ENCODE results near the gene BPIFB1.

The BPIFB1 gene

DNA sequence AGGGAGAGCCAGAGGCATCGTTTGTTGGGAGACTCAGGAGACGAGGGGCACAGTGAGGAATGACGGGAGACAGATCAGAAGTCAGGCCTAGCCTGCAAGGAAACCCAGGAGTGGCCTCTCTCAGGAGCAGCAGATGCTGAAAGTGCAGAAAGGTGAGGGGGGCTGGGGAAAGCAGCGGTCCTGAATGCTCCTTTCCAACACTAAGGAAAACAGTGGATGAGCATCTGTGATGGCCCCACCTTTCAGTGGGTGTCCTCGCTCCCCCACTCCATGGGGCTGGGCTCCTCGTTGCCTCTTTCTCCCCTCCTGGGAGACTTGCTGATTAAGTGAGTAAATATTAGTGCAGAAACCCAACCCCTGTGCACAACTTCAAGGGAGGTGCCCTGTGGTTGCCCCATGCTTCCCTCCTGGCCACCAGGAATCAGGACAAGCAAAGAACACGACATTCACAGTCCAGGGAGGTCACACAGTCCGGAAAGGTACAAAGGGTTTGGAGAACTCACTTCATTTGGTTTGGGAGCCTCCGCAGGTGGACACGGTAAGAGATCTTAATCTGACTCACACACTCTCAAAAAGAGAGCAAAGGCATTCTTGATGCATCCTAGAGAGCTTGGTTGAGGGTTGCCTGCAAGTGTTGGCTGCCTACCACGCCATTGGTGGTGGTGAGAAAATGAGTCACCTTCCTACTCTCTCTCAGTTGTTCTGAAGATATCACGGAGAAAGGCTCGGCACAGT is 9.7 kb upstream of the BPIFB1 start:
- no peak for DNase-seq

DNA sequence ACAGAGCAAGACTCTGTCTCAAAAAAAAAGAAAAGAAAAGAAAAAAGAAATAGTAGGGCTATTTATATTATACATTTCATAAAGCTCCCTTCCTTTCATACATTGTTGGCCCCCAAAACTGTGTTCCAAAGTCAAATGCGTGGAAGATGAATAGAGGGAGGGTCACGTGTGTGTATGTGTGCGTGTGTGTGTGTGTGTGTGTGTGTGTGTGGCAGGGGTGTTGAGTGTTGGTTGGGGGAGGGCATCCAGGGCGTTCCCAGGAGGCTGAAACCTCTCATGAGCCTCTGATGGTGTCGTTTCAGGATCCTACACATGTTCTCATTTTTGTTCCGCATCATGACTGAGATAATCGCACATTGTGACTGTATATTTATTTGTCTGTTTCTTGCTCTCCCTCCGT is 7.8 kb upstream of the BPIFB1 start:
- DNase-seq, result no peak

DNA sequence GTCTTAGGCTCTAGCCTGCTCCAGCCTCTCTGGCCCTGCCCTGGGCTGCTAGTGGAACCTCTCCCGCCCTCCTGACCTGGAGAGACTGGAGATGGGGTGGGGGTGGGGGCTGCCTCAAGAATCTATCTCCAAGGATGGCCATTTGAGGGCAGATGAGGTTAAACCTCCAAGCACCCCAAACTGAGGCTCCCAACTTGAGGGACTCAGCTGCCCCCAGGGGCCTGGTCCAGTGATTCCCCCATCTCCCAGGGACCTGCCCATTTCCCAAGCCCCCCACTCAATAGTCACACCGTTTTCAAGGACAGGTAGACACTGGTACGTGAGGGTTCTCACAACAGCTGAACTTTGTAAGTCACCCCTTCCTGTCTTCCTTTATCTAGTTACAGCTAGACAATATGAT is 7.1 kb upstream of the BPIFB1 start:
- DNase-seq, result no peak

DNA sequence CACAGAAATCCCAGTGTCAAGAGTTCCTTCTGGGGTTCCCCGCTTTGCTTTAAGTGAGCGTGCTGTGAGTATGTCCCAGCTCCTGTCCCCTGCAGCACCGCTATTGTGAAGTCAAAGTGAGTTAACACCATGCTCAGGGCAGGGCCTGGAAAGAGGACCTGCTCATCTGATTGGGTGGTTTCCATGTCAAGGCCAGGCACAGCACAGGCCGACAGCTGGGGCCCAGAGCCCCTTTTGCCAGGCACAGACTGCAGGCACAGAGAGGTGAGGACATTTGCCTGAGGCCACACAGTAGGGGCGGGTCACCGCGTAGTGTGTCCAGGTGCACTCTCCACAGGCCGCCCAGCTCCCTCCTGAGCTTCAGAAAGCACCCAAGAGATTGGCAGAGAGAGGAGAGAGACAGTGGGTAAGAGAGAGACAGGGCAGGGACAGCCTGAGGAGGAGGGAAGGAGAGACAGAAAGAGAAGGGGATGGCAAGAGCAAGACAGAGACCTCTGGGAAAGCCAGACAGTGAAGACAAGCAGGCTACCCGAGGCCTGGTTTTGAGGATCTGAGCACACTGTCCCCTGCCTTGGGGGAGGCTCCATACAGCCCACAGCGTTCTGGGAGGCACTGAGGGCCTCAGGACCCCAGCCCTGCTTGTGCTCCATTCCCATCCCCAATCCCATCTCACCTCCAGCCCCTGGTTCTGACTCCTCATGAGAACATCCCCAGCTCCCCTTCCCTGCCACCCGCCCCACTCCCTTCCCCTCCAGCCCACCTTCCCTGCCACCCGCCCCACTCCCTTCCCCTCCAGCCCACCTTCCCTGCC is 6.5 kb upstream of the BPIFB1 start:
- DNase-seq, result no peak

DNA sequence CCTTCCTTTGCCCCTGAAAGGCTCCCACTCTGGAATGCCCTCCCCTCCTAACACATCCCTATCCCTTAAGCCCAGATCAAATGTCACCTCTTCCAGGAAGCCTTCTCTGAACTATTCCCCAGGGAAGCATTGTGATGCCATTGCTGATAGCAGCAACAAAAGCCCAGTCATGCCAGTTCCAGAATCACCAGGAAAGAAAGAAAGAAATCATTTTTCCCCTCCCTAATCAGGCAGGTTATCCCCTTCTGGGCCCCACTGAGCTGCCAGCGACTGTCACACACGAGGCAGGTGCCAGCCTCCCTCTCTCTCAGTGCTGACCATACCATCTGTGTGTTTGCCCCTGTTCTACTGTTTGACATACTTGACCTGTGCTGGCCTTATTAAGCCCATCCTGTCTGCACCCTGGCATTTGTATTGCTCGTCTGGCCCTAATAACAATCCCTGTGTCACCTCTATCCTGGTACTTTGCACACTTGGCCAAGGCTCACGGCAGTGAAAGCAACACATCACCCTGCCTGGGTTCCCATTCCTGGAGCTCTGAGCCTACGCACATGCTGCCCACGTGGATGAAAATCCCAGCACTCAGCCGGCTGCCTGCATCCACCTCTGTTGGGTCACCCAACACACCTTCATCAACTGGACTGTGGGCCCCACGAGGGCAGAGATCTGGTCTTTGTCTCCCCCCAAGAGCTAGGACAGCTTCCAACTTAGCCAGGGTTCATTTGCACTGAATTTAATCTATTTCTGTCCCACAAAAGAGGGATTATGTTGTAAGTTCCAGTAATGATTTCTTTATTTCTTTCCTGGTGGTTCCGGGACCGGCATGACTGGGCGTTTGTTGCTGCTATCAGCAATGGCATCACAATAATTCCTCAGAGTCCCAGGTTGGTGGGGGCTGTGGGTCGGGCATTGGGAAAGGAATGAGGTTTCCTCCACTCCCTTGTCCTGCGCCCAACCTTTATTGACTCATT is 5.3 kb upstream of the BPIFB1 start:
- no peak for DNase-seq

DNA sequence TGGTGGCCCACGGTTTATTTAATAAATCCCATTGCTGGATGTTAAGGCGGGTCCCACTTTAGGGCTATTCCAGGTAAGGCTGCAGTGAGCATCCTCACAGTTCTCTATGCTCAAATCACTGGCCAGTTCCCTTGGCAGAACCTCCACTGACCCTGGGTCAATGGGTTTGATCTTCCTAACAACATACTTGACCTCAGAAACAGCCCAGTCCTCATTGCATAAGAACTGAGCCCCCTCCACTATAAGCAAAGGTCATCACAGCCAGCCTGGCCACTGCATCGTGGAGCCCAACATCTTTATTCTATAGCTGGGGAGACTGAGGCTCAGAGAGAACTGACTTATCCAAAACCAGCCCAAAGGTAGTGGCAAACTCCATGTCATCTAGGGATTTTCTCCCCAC is 4.3 kb upstream of the BPIFB1 start:
- no peak for DNase-seq

DNA sequence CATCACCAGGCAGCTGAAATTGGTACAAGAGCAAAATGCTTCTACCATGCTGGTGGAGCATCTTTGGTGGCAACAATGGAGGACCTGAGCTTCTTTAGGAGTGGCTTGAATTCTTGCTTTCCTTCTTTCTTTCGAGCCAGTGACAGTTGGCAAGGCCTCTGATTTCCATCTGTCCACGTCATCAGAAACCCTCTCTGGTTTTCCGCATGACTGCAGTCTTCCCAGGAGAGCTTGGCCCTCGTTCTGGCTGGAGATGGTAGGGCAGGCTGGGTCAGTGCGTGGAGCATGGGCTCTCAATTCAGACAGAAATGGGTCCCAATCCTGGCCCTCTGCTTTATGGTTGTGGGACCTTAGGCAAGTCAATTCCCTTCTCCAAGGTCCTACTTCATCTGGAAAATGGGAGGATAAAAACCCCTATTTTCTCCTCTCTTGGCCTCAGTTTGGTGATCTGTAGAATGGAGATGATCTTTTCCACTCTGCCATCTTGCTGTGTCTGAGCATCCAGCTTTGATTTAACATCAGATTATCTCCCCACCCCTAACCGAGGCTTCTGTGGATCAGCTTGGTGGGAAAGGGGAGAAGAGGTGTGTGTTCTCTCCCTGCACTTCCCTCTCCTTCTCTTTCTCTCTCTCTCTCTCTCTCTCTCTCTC is 3.6 kb upstream of the BPIFB1 start:
- peak; percentile 28 for DNase-seq

DNA sequence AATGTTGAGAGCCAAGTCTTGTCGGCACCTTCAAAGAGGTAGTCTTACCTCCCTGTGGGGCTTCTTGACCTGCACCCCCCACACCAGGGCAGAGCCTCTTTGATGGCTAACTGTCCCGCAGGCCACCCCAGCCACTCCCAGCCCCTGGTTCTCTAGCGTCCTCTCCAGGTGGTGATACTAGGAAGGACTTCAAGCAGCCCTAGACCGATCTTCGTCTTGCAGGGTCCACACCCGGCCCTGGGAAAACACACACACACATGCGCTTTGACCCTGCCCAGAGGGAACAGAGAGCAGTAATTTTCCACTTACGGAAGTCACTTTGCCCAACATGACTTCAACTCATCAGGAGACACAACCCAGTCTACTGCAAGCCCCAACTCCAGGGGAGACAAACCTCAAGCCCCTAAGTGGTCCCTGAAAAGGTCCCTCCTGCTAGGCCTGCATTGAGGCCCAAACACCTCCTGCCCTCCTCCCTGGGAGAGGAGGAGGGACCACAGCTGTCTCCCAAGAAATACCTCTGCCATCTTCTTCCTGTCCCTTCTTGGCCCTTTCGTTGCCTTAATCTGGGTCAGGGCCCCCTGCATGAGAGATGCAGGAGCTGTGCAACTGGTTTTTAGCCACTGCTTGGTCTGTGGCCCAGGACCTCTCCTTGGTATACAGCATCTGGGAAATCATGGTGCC is 2.9 kb upstream of the BPIFB1 start:
- DNase-seq, result no peak

DNA sequence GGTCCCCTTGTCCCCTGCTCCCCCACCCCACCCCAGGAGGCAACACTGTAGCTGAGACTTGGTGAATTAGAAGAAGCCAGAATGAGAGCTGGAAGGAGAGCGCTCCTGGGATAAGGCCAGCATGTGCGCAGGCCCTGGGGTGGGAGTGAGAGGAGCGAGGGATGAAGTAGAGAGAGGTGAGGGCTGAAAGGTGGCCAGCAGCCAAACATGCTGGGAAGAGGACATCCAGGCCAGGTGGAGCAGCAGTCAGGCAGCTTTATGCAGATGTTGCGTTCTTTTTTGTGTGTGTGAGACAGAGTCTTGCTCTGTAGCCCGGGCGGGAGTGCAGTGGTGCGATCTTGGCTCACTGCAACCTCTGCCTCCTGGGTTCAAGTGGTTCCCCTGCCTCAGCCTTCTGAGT is 2.2 kb upstream of the BPIFB1 start:
- DNase-seq, result no peak

DNA sequence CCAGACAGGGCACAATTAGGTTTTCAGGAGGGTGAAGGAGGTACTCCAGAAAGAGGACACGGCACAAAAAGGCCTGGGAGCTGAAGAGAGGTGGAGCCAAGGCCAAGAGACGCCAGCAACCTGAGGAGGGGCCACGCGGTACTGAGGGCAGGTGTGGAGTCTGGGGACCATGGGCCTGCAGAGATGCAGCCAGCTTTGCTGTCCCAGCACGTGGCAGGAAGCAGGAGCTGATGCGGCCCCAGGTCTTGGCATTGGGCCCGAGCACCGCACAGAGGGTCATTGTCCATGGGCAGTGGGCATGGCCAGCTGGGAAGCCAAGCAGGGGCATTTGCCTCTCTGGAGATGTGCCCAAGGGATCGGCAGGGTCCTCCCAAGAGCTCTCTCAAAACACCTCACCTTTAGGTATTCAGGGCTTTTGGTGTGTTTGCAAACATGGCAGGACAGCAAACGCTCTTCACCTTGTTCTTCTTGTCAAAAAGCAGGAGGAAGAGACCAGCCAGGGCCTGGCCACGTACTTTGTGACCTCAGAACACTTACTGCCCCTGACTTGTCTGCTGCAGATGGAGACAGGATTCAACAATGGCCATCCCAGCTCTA is 1.4 kb upstream of the BPIFB1 start:
- DNase-seq, result no peak

DNA sequence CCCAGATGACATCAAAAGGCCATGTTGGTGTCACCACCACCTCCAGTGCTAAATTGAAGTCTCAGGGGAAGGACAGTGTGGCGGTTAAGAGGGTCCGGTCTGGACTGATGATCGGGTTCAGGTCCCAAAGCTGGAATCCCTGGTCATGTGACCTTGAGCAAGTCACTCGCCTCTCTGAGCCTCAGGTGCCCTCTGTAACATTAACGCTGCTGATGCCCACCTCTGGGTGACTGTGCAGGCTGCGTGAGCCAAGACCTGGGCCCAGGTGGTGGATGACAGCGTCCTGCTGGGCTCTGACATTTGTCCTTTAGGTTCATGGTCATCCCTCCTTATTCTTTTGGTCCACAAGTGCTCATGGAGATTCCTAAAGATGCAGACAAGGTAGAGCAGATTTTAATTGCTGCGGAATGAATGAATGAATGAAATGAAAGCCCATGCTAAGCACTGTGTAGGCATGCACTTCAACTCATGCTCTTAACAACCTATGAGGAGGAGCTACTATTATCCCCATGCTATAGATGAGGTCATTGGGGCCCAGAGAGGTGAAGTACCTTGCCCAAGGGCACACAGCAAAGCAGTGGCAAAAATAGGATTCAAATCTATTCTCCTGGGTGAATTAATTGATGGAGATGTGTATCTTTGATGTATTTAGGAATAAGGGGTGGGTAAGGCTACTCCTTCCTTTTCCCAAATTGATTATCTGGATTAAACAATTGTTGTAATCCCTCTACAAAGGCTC is 649 bp upstream of the BPIFB1 start:
- no peak for DNase-seq

DNA sequence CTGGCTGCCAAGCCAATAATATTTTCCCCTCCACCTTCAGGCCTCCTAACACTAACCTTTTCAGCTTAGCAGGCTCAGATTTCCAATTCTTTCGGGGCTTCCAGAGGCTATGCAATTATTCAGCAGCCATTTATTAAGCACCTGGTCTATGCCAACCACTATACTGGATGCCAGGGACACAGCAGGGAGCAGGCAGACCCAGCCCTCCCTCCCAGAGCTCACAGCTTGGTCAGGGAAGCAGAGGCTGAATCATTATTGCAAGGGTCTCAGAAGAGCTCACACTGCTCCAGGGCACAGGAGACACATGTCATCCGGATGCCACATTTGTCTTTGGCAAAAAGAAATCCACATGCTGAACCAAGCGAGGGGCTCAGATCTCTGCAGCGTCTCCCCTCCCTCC is 1.3 kb downstream of the BPIFB1 start:
- DNase-seq, result no peak

DNA sequence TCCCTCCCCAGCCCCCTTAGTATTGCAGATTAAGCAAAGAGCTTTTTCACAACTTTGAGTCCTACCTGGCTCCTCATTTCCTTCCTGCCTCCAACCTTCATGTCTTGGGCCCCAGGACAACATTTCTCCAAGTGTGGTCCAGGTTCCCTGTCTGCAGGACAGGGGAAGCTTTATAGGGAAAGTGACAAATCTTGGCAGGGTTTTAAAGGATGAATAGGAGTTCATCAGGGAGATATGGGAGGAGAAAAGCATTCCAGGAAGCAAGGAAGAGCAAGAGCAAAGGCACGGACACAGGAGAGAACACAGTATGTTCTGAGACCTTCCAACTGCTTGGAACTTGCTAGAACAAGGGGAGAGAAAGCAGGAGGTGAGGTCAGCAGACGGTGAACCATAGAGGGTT is 1.9 kb downstream of the BPIFB1 start:
- no peak for DNase-seq

DNA sequence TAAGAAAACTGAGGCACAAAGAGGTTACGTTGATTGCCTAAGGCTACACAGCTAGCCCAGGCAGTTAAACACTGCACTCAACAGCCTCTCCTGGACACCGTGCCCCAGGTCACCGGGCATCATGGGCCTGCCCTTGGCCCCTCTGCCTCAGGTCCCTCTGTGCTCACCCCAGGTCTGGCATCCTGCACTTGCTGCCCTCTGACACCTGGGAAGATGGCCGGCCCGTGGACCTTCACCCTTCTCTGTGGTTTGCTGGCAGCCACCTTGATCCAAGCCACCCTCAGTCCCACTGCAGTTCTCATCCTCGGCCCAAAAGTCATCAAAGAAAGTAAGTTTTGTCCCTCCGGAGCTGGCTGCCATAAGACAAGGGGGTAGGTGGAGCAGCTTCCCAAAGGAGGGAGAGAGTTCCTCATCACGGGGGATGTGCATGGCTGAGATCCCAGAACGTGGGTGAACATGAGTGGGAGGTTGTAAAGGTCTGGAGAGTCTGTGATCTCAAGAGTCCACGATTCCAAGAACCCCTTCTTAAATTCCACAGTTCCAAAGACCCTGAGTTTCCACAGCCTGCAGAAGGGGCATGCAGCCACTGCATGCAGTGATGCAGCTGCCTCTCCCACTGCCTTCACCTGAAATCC is 3.0 kb downstream of the BPIFB1 start:
- no peak for DNase-seq

DNA sequence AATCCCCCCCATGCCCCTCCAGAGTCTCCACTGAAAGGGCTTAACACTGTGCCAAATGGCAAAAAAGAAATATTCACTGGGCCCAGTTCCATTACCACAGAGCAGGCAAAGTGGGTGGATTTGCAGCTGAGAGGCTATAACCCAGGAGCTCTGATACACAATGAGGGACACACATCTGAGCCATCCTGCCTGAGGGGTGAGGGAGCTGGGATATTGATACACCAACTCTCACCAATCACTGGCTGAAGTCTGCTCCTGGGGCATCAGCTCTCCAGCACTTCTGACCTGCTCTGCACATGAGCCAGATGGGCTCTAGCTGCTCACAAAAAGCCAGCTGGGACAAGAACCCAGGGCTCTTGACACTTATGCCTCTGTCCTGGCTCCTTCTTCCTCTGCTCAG is 4.9 kb downstream of the BPIFB1 start:
- DNase-seq, result no peak

DNA sequence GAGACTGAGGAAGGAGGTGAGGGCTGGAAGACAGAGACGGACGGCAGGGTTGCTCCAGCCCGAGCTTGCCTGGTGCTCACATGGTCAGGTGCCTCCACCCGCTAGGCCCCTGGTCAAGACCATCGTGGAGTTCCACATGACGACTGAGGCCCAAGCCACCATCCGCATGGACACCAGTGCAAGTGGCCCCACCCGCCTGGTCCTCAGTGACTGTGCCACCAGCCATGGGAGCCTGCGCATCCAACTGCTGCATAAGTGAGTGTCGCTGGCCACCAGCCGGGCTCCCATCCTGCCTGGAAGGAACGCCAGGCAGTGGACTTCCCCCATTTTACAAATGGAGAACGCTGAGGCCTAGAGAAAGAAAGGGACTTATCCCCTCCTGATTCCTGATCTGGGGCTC is 7.8 kb downstream of the BPIFB1 start:
- DNase-seq, result no peak

DNA sequence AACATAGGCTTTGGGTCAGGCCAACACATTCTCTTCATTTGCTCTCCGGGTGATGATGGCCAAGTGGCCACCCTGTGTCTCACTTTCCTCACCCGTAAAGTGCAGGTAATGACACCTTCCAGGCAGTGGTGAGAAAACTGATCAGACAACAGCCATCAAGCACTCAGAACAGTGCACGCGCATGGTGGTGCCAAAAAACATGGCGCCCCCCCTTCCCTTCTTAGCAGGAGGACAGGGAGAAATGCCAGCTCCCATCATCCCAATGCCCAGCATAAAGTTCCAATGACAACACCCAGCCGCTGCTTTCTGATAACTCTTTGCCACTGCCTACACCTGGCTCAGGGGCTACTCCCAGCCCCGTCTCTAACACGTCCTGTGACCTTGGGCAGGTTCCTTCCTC is 8.4 kb downstream of the BPIFB1 start:
- no peak for DNase-seq

DNA sequence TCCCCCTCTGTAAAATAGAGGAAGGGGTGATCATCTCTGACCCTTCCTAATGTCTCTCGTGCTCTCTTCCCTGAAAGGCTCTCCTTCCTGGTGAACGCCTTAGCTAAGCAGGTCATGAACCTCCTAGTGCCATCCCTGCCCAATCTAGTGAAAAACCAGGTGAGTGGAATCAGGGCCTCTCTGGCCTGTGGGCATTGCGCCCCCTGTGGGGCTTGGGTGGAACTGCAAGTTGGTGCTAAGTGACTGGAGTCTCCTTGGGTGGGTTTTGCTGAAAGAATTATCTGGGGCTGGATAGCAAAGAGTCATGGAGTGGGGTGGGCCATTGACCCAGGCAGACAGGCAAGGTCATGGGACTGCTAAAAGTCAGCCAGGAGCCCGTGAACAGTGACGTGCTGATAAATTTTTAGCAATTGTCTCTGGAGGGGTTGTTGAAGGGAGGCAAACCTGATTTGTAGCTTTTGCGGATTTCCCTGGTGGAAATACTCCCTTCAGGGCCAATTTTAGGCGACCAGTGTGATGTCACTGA is 8.9 kb downstream of the BPIFB1 start:
- no peak for DNase-seq

DNA sequence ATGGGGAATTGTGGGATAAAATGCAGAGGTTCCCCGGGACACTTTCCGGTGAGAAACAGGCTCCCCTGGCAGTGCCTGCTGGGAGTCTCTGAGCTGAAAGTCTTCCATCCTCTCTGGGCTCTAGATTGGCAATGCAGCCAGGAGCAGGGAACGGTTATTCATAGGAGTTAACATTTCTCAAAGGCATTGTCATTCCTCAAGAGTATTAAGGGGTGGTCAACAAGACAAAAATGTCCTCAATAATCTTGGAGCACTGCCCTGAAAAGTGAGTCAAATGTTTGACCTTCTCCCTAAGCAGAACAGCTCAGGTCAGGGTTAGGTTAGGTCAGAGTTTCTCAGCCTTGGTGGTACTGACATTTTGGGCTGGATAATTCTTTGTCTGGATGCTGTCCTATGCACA is 13.2 kb downstream of the BPIFB1 start:
- no peak for DNase-seq

DNA sequence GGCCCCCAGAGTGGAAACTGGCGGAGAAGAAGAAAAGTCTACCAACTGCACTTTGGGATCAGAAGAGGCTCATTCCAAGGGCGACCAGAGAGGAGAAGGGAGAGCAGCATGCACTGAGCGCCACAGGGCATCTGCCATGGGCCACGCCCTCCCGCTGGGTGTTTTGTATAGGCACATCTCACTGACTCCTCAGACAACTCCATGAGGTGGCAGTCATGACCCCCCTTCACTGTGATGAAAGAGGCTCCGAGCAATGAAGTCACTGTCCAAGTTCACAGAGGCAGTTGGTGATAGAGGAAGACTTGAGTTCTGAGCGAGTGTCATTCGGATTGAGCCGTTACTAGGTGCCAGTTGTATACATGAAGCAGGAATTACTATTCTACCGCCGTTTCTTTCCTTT is 15.4 kb downstream of the BPIFB1 start:
- DNase-seq, result no peak
